HEK293 (cell line): ENCODE results near the gene ADD1.
A peak's percentile ranks its signal among the peaks of the same experiment; 100 is the strongest.

Experiments used
- CTCF ChIA-PET: fragments of 350-600 bp; formaldehyde crosslinking; extraction: SDS; loops from one replicate; lab custom pipeline; 2021; ENCODE audit warnings: antibody characterized with exemption; lab: Yijun Ruan, JAX
- POLR2A ChIA-PET: fragments of 300-600 bp; formaldehyde crosslinking; extraction: SDS; loops from one replicate; lab custom pipeline; 2020; ENCODE audit warnings: antibody characterized with exemption, inconsistent platforms; lab: Yijun Ruan, JAX
- H3K27ac ChIP-seq: fragments of 200-500 bp; sonication (Bioruptor generic); 2 replicates; pipeline ENCODE4 v1.5.1; 2014; ENCODE audit warnings: low read depth, low read length, control low read depth, inconsistent platforms; ENCODE audit errors: extremely low read depth
- H3K36me3 ChIP-seq, 2 experiments: fragments of 200-500 bp in 1 of 2; sonication (Bioruptor generic) in 1 of 2; 1 replicate in 1 of 2; 2 replicates in 1 of 2; pipeline ENCODE4 v1.5.1; 2014 to 2017; ENCODE audit warnings: inconsistent platforms in 2 of 2, low read length in 2 of 2; ENCODE audit not compliant: control insufficient read depth in 2 of 2, insufficient read depth in 1 of 2
- H3K4me1 ChIP-seq: fragments of 200-500 bp; sonication (Bioruptor generic); 2 replicates; pipeline ENCODE4 v1.5.1; 2014; ENCODE audit warnings: mild to moderate bottlenecking, low read length, inconsistent platforms; ENCODE audit not compliant: control insufficient read depth, insufficient read depth
- H3K4me3 ChIP-seq: 2 replicates; pipeline ENCODE4 v1.5.1; 2011; ENCODE audit warnings: low read depth, mild to moderate bottlenecking, control low read depth, low read length, moderate library complexity
- H3K9me3 ChIP-seq: fragments of 200-500 bp; sonication (Bioruptor generic); 2 replicates; pipeline ENCODE4 v1.5.1; 2014; ENCODE audit warnings: low read depth, low read length, inconsistent platforms; ENCODE audit not compliant: control insufficient read depth, insufficient read depth
- ELK4 ChIP-seq: IDR thresholded peaks from 2 replicates; pipeline ENCODE4 v1.6.1; 2011; ENCODE audit warnings: mild to moderate bottlenecking, low read depth, low read length, borderline replicate concordance
- GLI4 ChIP-seq: fragments of 450-650 bp; formaldehyde crosslinking; IDR thresholded peaks from 2 replicates; pipeline ENCODE4 v1.5.1; 2016; ENCODE audit warnings: missing biosample characterization, missing genetic modification characterization
- GLIS1 ChIP-seq: fragments of 450-650 bp; formaldehyde crosslinking; IDR thresholded peaks from 2 replicates; pipeline ENCODE4 v1.5.1; 2016; ENCODE audit warnings: missing biosample characterization, missing genetic modification characterization
- KLF1 ChIP-seq: fragments of 450-650 bp; formaldehyde crosslinking; IDR thresholded peaks from 2 replicates; pipeline ENCODE4 v1.5.1; 2016; ENCODE audit warnings: missing biosample characterization, missing genetic modification characterization
- KLF7 ChIP-seq: fragments of 450-650 bp; formaldehyde crosslinking; IDR thresholded peaks from 2 replicates; pipeline ENCODE4 v1.5.1; 2016; ENCODE audit warnings: missing biosample characterization, missing genetic modification characterization, borderline replicate concordance
- KLF9 ChIP-seq: fragments of 450-650 bp; formaldehyde crosslinking; IDR thresholded peaks from 2 replicates; pipeline ENCODE4 v1.5.1; 2016; ENCODE audit warnings: missing biosample characterization, missing genetic modification characterization, low read depth
- MYNN ChIP-seq: fragments of 450-650 bp; formaldehyde crosslinking; IDR thresholded peaks from 2 replicates; pipeline ENCODE4 v1.5.1; 2016; ENCODE audit warnings: missing biosample characterization, missing genetic modification characterization, borderline replicate concordance
- OVOL3 ChIP-seq: fragments of 450-650 bp; formaldehyde crosslinking; IDR thresholded peaks from 2 replicates; pipeline ENCODE4 v1.5.1; 2016; ENCODE audit warnings: missing biosample characterization, missing genetic modification characterization
- SCRT1 ChIP-seq: fragments of 450-650 bp; formaldehyde crosslinking; IDR thresholded peaks from 2 replicates; pipeline ENCODE4 v1.5.1; 2016; ENCODE audit warnings: missing biosample characterization, missing genetic modification characterization, borderline replicate concordance
- SCRT2 ChIP-seq: fragments of 450-650 bp; formaldehyde crosslinking; IDR thresholded peaks from 2 replicates; pipeline ENCODE4 v1.5.1; 2016; ENCODE audit warnings: missing biosample characterization, missing genetic modification characterization
- YY2 ChIP-seq: fragments of 450-650 bp; formaldehyde crosslinking; IDR thresholded peaks from 2 replicates; pipeline ENCODE4 v1.5.1; 2016; ENCODE audit warnings: missing biosample characterization, missing genetic modification characterization
- ZNF114 ChIP-seq: fragments of 450-650 bp; formaldehyde crosslinking; IDR thresholded peaks from 2 replicates; pipeline ENCODE4 v1.5.0; 2017; ENCODE audit warnings: missing biosample characterization, missing genetic modification characterization
- ZNF140 ChIP-seq: fragments of 450-650 bp; formaldehyde crosslinking; IDR thresholded peaks from 2 replicates; pipeline ENCODE4 v1.5.1; 2016; ENCODE audit warnings: missing biosample characterization, missing genetic modification characterization
- ZNF2 ChIP-seq: fragments of 450-650 bp; formaldehyde crosslinking; IDR thresholded peaks from 2 replicates; pipeline ENCODE4 v1.5.1; 2016; ENCODE audit warnings: missing biosample characterization, missing genetic modification characterization
- ZNF350 ChIP-seq: fragments of 450-650 bp; formaldehyde crosslinking; IDR thresholded peaks from 2 replicates; pipeline ENCODE4 v1.5.0; 2017; ENCODE audit warnings: missing biosample characterization, mild to moderate bottlenecking, missing genetic modification characterization
- ZNF423 ChIP-seq: fragments of 450-650 bp; formaldehyde crosslinking; IDR thresholded peaks from 2 replicates; pipeline ENCODE4 v1.5.1; 2016; ENCODE audit warnings: missing biosample characterization, missing genetic modification characterization
- ZNF488 ChIP-seq: fragments of 450-650 bp; formaldehyde crosslinking; IDR thresholded peaks from 2 replicates; pipeline ENCODE4 v1.5.1; 2016; ENCODE audit warnings: missing biosample characterization, missing genetic modification characterization
- ZNF530 ChIP-seq: fragments of 450-650 bp; formaldehyde crosslinking; IDR thresholded peaks from 2 replicates; pipeline ENCODE4 v1.5.1; 2016; ENCODE audit warnings: low read depth, missing biosample characterization, missing genetic modification characterization
- ZNF544 ChIP-seq: fragments of 450-650 bp; formaldehyde crosslinking; IDR thresholded peaks from 2 replicates; pipeline ENCODE4 v1.5.0; 2017; ENCODE audit warnings: missing biosample characterization, missing genetic modification characterization
- ZNF555 ChIP-seq: fragments of 450-650 bp; formaldehyde crosslinking; conservative IDR thresholded peaks from 2 replicates; pipeline ENCODE4 v1.5.1; 2017; ENCODE audit warnings: missing biosample characterization, mild to moderate bottlenecking, missing genetic modification characterization, inconsistent platforms
- ZNF560 ChIP-seq: fragments of 450-650 bp; formaldehyde crosslinking; IDR thresholded peaks from 2 replicates; pipeline ENCODE4 v1.5.1; 2017; ENCODE audit warnings: missing biosample characterization, missing genetic modification characterization, borderline replicate concordance
- ZNF658 ChIP-seq: fragments of 450-650 bp; formaldehyde crosslinking; IDR thresholded peaks from 2 replicates; pipeline ENCODE4; 2016; ENCODE audit warnings: missing biosample characterization, missing genetic modification characterization
- ZNF777 ChIP-seq: fragments of 450-650 bp; formaldehyde crosslinking; IDR thresholded peaks from 2 replicates; pipeline ENCODE4 v1.5.1; 2017; ENCODE audit warnings: missing biosample characterization, missing genetic modification characterization, borderline replicate concordance
- ZNF791 ChIP-seq: fragments of 450-650 bp; formaldehyde crosslinking; IDR thresholded peaks from 2 replicates; pipeline ENCODE4 v1.5.1; 2016; ENCODE audit warnings: missing biosample characterization, missing genetic modification characterization
- ZSCAN16 ChIP-seq: fragments of 450-650 bp; formaldehyde crosslinking; IDR thresholded peaks from 2 replicates; pipeline ENCODE4 v1.5.1; 2016; ENCODE audit warnings: missing biosample characterization, missing genetic modification characterization
- TF ChIP-seq, protein P1 (sequence below): fragments of 450-650 bp; formaldehyde crosslinking; IDR thresholded peaks from 2 replicates; pipeline ENCODE4 v1.5.1; 2017; ENCODE audit warnings: missing biosample characterization, mild to moderate bottlenecking, missing genetic modification characterization, moderate library complexity
- TF ChIP-seq, protein P2 (sequence below): fragments of 450-650 bp; formaldehyde crosslinking; IDR thresholded peaks from 2 replicates; pipeline ENCODE4 v1.5.1; 2016; ENCODE audit warnings: missing biosample characterization, missing genetic modification characterization, low read depth

Gene ADD1

GRCh38 chr4:2942037-2942531 is 98.4 kb downstream of the ADD1 start (continued):
- no peak for TF ChIP-seq ZNF114
- TF ChIP-seq, all 188 proteins: peak for 0

DNA sequence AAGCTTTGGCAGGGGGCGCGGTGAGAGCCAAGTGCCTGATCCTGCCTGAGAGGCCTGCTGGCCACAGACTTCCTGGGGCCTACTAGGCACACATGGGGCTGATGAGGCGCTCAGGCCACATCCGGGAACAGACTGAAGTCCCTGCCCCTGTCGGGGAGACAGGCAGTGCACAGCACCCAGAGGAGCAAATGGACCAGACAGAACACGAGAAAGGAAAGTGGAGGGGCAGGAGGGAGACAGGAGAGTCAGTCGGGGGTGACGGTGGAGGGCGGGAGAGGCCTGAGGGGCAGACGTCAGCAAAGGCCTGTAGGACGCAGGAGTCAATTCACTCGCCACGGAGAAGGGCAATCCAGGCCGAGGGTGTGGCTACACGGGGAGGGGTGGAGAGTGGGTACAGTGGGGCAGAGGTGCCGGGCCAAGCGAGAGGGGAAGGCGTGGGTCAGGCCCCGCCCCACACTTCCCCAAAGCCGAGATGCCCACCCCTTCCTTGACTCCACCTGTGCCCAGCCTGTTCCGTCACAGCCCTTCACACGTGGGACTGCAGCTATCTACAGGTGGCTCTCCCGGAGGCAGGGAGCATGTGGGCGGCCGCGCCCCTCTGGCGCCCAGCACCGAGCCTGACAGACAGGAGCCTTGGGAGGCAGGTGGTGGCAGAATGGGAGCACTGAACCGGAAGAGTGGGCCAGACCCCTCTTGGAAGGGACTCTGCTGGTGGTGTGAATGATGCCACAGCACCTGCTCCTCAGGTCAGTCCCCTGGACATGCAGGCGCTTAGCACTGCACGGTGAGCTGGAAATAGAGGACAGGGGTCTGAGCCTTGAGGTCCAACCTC is 99.1 kb downstream of the ADD1 start:
- H3K4me1 ChIP-seq, result no peaks in the 10 kb centered on the region
- POLR2A ChIA-PET, result interaction anchor here (0.6 kb wide), 1 partner anchor 8 kb away, joined by 3 read pairs; no protein-coding TSS in a partner anchor
- H3K36me3 ChIP-seq, result peaks cover 6 to 99% of the 10 kb centered on the region in 2 experiments; a peak in 2 of 3 replicates
- no peak overlapping the region for H3K27ac ChIP-seq
- TF ChIP-seq ZNF488 (no peak), ZNF791 (no peak), MYNN (tag by site-specific recombination) (no peak), ZNF777 (tag by site-specific recombination) (no peak), ZNF140 (tag by site-specific recombination) (no peak), ZSCAN16 (tag by site-specific recombination) (no peak), KLF1 (tag by site-specific recombination) (peak; percentile 71), ZNF2 (tag by site-specific recombination) (no peak), ZNF544 (tag by site-specific recombination) (no peak), GLI4 (tag by site-specific recombination) (no peak), SCRT1 (tag by site-specific recombination) (no peak), SCRT2 (tag by site-specific recombination) (peak; percentile 85), ZNF560 (tag by site-specific recombination) (no peak), KLF9 (tag by site-specific recombination) (no peak), ELK4 (no peak), ZNF350 (tag by site-specific recombination) (no peak), KLF7 (tag by site-specific recombination) (no peak), ZNF423 (tag by site-specific recombination) (no peak), OVOL3 (tag by site-specific recombination) (no peak), ZNF555 (tag by site-specific recombination) (no peak), ZNF530 (tag by site-specific recombination) (no peak), GLIS1 (0 out of 2 replicates have a peak, but pooled peaks have one; percentile 15), YY2 (no peak), ZNF658 (tag by site-specific recombination) (no peak)
- TF ChIP-seq, protein P1, sequence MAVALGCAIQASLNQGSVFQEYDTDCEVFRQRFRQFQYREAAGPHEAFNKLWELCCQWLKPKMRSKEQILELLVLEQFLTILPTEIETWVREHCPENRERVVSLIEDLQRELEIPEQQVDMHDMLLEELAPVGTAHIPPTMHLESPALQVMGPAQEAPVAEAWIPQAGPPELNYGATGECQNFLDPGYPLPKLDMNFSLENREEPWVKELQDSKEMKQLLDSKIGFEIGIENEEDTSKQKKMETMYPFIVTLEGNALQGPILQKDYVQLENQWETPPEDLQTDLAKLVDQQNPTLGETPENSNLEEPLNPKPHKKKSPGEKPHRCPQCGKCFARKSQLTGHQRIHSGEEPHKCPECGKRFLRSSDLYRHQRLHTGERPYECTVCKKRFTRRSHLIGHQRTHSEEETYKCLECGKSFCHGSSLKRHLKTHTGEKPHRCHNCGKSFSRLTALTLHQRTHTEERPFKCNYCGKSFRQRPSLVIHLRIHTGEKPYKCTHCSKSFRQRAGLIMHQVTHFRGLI (tag by site-specific recombination), result no peak
- TF ChIP-seq, protein P2, sequence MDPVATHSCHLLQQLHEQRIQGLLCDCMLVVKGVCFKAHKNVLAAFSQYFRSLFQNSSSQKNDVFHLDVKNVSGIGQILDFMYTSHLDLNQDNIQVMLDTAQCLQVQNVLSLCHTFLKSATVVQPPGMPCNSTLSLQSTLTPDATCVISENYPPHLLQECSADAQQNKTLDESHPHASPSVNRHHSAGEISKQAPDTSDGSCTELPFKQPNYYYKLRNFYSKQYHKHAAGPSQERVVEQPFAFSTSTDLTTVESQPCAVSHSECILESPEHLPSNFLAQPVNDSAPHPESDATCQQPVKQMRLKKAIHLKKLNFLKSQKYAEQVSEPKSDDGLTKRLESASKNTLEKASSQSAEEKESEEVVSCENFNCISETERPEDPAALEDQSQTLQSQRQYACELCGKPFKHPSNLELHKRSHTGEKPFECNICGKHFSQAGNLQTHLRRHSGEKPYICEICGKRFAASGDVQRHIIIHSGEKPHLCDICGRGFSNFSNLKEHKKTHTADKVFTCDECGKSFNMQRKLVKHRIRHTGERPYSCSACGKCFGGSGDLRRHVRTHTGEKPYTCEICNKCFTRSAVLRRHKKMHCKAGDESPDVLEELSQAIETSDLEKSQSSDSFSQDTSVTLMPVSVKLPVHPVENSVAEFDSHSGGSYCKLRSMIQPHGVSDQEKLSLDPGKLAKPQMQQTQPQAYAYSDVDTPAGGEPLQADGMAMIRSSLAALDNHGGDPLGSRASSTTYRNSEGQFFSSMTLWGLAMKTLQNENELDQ (tag by site-specific recombination), result no peak
- CTCF ChIA-PET, result interaction anchor here (0.6 kb wide), 1 partner anchor 1142 kb away, joined by 4 read pairs; no protein-coding TSS in a partner anchor
- H3K4me3 ChIP-seq, result no peak overlapping the region
- H3K9me3 ChIP-seq, result no peaks in the 10 kb centered on the region
